HG02759 (cell line): ENCODE data around the gene MT1F.

ENCODE experiments used
- ATAC-seq: cut with Tn5 transposase; IDR thresholded peaks from one replicate; pipeline ENCODE4 v1.9.1; 2021; ENCODE audit warnings: mild to moderate bottlenecking, moderate library complexity; ENCODE audit not compliant: unreplicated experiment

The MT1F gene

DNA sequence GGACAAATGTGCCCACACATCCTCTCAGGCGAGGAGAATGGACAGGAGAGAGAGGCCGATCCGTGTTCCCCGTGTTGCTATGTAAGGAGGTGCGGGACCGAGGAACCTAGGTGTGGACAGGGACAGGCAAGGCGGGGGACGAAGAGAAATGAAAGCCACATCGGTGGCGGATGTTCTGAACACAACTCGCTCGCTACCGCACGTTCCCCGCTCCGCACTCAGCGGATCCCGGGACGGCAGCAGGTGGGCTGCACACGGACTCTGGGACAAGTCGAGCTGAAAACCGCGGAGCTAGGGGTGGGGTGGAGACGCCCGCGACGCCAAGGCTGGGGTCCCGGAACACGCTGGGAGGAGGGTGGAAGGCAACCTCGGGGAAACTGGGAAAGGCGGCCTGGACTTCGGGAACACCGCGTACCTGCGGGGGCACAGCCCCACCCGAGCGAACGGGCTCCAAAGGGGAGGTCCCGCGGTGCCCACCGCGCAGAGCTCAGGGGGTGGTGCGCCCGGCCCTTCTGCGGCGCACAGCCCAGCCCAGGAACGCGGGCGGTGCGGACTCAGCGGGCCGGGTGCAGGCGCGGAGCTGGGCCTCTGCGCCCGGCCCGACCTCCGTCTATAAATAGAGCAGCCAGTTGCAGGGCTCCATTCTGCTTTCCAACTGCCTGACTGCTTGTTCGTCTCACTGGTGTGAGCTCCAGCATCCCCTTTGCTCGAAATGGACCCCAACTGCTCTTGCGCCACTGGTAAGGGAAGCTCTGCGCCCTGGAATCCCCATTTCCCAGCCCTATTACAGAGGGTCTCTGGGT lies 32.4 kb upstream of the MT1F start, which contains the start of gene MT1E:
TSS of gene MT1E (plus strand) at position 642 of the 803 bp plus-strand sequence. CDS start at position 713, 71 bp downstream.
- ATAC-seq: peak; percentile 76

DNA sequence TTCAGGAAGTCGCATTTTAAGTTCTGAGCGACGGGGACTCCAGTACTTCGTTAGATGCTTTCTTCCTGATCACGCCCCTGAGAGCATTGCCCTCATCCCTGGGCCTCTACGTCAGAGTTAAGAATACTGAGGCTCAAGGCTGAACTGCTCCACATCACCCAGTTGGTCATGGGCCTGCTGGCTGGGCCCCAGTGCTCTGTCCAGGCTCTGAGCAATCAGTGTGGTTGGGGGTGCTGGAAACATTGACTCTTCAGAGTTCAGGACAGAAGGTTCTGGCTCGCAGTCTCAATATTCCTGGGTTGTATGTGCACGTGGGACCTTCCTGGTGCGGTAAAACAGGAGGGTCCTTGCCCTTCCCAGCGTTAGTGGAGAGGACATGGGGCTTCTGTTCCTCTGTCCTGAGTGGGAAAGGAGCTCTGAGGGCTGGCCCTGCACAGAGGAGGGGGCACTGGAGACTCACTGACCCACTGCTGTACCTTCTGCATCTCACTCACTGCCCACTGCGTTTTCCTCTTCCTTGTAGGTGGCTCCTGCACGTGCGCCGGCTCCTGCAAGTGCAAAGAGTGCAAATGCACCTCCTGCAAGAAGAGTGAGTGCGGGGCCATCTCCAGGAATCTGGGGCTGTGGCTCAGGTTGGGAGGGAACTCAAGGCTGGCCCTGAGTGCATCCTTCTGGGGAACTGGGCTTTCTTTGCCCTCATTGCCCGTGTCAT lies 31.7 kb upstream of the MT1F start:
- peak; percentile 12 for ATAC-seq

DNA sequence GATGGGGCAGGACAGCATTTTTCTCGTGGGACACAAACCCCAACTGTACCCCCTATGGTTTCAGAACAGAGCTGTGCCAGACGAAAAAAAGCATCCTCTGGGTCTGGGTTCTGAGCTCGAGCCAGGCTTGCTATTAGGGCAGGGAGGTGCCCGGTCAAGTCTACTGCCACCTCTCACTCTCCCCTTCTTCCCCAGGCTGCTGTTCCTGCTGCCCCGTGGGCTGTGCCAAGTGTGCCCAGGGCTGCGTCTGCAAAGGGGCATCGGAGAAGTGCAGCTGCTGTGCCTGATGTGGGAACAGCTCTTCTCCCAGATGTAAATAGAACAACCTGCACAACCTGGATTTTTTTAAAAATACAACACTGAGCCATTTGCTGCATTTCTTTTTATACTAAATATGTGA lies 31.1 kb upstream of the MT1F start:
- ATAC-seq: no peak

DNA sequence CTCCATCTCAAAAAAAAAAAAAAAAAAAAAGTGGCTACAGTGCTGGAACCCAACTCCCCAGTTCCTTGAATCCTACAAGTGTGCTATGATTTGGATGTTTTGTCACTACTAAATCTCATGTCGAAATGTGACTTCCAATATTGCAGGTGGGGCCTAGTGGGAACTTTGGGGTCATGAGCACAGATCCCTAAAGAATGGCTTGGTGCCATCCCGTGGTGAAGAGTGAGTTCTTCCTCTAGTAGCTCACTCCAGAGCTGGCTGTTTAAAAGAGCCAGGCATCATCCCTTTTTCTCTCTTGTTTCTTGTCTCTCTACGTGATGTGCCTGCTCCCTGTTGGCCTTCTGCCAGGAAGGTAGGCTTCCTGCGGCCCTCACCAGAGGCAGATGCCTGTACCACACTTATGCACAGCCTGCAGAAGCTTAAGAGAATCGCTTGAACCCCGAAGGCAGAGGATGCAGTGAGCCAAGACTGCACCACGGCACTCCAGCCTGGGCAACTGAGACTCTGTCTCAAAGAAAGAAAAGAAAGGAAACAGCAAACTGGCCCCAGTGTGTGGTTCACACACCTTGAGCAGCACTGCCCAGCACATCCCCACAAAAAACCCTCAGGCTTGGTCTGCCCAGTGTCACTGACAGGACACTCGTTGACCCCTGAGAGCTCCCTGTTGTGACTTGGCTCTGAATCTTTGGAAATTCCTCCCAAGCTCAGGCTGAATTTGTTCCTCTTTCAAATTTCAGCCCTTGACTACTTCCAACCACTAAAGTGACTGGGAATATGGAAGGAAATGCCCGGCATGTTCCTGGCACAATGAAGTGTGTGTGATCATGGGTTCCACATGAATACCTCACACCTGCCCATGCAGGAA lies 29.0 kb upstream of the MT1F start:
- ATAC-seq: no peak

DNA sequence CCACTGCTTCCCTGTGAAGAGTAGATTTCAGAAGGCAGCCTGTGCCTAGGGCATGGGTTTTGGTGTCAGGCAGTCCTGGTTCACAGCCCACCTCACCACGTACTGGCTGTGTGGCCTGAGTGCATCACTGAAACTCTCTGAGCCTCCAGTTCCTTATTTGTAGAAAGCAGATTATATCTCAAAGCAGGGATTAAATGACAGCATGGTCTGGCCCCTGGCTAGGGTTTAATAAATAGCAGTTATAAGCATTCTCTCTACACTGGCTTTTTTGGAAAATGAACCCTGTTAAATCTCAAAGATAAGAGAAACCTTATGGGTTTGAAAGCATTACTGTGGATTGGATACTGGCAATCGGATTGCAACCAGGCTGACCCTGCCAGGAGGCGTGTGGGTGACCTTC lies 28.2 kb upstream of the MT1F start:
- no peak for ATAC-seq

DNA sequence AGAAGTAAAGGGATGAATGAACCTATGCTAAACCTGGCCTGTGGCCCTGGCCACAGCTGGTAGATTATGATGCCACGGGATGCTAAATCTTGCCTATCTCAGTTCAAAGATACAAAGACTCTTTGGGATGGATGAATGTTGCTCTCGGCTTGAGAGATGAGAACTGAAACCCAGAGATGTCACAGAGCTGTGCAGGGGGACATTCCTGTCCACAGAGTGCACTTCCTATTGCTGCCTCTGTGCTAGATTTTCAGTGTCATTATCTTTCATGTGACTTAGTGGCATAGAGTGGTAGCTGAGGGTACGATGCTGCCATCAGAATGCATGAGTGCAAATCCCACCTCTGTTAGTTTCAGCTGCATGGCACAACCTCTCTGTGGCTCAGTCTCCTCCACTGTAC lies 27.6 kb upstream of the MT1F start:
- ATAC-seq: peak; percentile 72

DNA sequence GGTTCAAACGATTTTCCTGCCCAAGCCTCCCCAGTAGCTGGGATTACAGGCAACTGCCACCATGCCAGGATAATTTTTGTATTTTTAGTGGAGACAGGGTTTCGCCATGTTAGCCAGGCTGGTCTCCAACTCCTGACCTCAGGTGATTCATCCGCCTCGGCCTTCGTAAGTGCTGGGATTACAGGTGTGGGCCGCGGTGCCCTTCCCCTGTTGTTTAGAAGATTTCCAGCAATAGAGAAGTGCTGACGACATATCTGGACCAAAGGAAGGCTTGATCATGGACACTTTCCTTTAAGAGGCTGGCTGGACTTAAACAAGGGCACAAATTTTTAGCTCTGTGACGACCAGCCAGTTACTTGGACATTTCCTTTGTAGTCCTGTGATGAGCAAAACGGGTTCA lies 26.6 kb upstream of the MT1F start:
- no peak for ATAC-seq

DNA sequence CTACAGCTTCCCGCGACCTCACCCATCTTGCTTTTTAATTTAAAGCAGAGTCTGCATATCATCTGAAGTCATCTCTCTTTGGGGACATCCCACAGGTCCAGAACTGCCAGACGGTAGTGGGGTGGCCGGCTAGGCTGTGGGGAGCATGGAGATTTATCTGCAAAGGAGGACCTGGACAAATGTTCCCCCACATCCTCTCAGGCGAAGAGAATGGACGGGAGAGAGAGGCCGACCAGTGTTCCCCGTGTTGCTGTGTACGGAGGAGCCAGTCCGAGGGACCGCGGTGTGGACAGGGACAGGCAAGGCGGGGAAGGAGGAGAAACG lies 26.0 kb upstream of the MT1F start:
- no peak for ATAC-seq

DNA sequence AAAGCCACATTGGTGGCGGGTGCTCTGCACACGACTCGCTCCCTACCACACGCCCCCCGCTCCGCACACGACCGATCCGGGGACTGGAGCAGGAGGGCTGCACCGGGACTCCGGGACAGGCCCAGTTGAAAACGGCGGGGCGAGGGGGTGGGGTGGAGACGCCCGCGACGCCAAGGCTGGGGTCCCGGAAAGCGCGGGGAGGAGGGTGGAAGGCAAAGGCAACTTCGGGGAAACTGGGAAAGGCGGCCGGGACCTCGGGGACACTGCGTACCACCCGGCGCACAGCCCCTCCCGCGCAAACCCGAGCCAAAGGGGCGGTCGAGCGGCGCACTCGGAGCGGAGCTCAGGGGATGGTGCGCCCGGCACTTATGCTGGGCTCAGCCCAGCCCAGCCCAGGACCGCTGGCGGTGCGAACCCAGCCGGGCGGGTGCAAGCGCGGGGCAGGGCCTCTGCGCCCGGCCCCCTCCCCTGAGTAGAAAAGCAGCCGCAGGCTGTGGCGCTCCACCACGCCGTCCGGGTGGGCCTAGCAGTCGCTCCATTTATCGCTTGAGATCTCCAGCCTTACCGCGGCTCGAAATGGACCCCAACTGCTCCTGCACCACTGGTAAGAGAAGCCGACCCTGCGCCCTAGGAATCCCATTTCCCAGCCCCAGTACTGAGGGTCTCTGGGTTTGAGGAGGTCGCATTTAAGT lies 25.5 kb upstream of the MT1F start, which contains the start of gene MT1M:
TSS of gene MT1M (plus strand) at position 504 of the 692 bp plus-strand sequence. CDS start at position 577, 73 bp downstream.
- no peak for ATAC-seq

DNA sequence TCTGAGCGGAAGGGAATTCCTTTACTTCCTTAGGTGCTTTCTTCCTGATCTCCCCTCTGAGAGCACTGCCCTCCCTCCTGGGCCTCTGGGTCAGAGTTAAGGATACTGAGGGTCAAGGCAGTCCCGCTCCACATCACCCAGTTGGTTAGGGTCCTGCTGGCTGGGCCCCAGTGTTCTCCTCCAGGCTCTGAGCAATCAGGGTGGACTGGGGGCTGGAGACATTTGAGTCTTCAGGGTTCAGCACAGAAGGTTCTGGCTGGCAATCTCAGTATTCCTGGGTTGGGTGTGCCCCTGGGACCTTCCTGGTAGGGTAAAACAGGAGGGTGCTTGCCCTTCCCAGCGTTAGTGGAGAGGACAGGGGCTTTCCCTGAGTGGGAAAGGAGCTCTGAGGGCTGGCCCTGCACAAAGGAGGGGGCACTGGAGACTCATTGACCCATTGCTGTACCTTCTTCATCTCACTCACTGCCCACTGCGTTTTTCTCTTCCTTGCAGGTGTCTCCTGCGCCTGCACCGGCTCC lies 24.9 kb upstream of the MT1F start:
- no peak for ATAC-seq

DNA sequence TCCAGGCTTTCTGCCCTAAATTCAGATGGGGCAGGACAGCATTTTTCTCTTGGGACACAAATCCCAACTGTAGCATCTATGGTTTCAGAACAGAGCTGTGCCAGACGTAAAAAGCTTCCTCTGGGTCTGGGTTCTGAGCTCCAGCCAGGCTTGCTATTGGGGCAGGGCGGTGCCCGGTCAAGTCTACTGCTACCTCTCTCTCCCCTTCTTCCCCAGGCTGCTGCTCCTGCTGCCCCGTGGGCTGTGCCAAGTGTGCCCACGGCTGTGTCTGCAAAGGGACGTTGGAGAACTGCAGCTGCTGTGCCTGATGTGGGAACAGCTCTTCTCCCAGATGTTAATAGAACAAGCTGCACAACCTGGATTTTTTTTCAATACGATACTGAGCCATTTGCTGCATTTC lies 24.2 kb upstream of the MT1F start:
- no peak for ATAC-seq

DNA sequence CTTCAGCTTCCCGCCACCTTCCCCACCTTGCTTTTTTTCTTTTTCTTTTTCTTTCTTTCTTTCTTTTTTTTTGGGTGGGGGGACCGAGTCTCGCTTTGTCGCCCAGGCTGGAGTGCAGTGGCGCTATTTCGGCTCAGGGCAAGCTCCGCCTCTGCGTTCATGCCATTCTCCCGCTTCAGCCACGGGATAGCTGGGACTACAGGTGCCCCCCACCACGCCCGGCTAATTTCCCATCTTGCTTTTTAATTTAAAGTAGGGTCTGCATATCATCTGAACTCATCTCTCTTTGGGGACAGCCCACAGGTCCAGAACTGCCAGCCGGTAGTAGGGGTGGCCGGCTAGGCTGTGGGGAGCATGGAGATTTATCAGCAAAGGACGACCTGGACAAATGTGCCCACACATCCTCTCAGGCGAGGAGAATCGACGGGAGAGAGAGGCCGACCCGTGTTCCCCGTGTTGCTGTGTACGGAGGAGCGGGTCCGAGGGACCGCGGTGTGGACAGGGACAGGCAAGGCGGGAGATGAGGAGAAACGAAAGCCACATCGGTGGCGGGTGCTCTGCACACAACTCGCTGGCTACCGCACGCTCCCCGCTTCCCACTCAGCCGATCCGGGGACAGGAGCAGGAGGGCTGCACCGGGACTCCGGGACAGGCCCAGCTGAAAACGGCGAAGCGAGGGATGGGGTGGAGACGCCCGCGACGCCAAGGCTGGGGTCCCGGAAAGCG lies 22.9 kb upstream of the MT1F start:
- ATAC-seq: no peak

DNA sequence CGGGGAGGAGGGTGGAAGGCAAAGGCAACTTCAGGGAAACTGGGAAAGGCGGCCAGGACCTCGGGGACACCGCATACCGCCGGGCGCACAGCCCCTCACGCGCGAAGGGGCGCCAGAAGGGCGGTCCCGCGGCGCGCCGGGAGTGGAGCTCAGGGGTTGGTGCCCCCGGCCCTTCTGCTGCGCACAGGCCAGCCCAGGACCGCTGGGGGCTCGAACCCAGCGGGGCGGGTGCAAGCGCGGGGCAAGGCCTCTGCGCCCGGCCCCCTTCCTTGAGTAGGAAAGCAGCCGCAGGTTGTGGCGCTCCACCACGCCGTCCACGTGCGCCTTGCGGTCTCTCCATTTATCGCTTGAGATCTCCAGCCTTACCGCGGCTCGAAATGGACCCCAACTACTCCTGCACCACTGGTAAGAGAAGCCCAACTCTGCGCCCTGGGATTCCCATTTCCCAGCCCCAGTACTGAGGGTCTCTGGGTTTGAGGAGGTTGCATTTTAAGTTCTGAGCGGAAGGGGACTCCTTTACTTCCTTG lies 22.3 kb upstream of the MT1F start:
- no peak for ATAC-seq

DNA sequence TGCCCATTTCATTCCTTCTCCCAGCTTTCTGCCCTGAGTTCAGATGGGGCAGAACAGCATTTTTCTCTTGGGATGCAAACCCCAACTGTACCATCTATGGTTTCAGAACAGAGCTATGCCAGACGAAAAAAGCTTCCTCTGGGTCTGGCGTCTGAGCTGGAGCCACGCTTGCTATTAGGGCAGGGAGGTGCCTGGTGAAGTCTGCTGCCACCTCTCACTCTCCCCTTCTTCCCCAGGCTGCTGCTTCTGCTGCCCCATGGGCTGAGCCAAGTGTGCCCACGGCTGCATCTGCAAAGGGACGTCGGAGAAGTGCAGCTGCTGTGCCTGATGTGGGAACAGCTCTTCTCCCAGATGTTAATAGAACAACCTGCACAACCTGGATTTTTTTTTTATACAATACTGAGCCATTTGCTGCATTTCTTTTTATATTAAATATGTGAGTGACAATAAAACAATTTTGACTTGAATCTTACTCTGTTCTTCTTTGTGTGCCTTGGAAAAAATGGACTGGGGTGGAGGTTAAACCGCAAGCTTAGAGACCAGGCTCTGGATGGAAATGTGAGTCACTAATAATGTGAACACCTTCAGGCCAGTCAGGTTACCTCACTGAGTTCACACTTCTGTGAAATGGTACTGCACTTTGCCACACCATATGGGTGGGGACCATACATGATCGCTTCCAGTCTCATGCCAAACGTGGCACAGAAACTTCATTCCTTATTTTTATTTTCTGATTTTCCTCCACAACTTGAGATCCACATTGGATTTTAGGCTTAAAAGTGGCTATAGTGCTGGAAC lies 20.9 kb upstream of the MT1F start:
- ATAC-seq: no peak

DNA sequence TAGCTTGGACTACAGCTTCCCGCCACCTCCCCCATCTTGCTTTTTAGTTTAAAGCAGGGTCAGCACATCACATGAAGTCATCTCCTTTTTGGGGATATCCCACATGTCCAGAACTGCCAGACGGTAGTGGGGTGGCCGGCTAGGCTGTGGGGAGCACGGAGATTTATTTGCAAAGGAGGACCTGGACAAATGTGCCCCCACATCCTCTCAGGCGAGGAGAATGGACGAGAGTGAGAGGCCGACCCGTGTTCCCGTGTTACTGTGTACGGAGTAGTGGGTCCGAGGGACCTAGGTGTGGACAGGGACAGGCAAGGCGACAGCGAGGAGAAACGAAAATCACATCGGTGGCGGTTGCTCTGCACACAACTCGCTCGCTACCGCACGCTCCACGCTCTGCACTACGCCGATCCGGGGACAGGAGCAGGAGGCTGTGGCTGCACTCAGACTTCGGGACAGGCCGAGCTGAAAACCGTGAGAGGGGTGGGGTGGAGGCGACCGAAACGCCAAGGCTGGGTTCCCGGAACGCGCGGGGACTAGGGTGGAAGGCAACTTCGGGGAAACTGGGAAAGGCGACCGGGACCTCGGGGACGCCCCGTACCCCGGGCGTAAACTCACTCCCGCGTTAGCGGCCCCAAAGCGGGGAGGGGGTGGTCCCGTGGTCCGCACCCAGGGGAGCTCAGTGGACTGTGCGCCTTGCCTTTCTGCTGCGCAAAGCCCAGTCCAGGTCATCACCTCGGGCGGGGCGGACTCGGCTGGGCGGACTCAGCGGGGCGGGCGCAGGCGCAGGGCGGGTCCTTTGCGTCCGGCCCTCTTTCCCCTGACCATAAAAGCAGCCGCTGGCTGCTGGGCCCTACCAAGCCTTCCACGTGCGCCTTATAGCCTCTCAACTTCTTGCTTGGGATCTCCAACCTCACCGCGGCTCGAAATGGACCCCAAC lies 19.7 kb upstream of the MT1F start, which contains the start of gene MT1A:
TSS of gene MT1A (plus strand) at position 853 of the 937 bp plus-strand sequence. CDS start at position 926, 73 bp downstream.
- no peak for ATAC-seq

DNA sequence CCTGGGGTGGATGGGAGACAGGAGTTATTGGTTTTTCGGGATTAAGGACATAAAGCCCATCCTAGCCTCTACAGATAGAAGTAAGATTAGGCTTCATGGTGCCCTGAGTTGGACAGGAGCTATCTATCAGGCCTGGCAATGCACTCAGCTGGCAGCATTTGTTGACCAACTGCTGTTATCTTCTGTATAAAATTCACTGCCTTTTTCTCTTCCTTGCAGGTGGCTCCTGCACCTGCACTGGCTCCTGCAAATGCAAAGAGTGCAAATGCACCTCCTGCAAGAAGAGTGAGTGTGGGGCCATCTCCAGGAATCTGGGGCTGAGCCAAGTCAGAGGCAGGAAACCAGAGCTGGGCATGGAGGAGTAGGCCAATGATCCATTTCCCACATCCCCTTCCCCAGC lies 18.7 kb upstream of the MT1F start:
- no peak for ATAC-seq

DNA sequence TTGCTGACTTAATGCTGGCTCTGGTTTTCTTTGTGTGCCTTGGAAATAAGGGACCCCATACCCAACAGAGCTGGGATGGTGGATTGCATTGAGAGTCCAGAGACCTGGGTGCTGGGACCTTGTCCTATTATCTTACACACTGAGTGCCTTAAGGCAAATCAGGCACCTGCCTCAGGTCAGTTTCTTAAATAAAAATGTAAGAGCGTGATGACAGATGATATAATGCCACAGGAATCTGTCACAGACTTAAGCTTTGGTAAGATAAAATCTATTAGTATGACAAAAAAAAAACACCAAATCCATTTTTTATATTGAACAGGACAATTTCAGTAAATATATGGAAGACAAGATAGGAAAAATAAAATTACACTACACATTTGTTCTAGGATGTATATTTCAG lies 17.7 kb upstream of the MT1F start:
- no peak for ATAC-seq

DNA sequence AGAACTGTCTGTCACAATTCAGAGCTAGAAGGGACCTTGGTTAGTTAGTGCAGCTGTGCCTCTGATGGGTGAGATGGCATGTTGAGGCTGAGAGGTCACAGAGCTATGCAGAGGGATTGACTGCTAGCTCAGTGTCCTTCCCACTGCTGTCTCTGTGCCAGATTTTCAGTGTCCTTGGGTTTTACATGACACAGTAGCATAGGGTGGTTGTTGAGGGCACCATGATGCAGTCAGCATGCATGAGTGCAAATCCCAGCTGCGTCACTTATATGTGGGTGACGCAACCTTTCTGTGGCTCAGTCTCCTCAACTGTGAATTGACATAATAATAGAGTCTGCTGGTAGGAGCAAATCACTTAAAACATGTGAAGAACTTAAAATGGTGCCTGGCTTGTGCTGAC lies 16.6 kb upstream of the MT1F start:
- no peak for ATAC-seq
